ENCODE data around the gene DNAJC5. TPM values are rescaled to one million over a fixed set of nuclear protein-coding genes. Genes with fewer than 3 reads are reported as not detected.
A peak's percentile ranks its signal among the peaks of the same experiment; 100 is the strongest.

The DNAJC5 gene
- total RNA-seq, 1 experiment from 2014 or later: 59.5 TPM

DNA sequence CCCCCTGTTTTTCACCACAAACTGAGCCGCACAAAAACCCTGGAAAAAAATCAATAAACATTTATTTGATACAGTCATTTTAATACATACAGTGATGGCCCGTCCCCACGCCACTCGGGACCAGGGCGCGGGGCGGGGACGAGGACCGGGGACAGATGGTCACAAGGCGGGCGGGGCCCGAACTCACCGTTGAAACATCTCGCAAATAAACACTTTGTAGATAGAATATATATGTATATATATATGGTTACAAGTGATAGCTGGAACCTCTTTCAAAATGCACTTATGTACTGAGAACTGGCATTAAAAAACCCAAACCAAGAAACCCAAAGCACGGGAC lies 61.7 kb downstream of the DNAJC5 start:
- intact Hi-C loops (cut with micrococcal nuclease; ENCODE audit: unreplicated experiment) (no loop called here), in situ Hi-C loops (cut with HindIII; ENCODE audit: low pct_unique_long_range_greater_than_20kb, low sequenced_read_pairs) (no loop called here)
- no peak for TF ChIP-seq SIN3A (IDR thresholded peaks at IDR 0.05; ENCODE audit: borderline replicate concordance, insufficient read depth, low read depth, low read length)
- TF ChIP-seq TCF7L2 (IDR thresholded peaks at IDR 0.05; ENCODE audit: low read depth, low read length): no peak
- TF ChIP-seq, protein P1, sequence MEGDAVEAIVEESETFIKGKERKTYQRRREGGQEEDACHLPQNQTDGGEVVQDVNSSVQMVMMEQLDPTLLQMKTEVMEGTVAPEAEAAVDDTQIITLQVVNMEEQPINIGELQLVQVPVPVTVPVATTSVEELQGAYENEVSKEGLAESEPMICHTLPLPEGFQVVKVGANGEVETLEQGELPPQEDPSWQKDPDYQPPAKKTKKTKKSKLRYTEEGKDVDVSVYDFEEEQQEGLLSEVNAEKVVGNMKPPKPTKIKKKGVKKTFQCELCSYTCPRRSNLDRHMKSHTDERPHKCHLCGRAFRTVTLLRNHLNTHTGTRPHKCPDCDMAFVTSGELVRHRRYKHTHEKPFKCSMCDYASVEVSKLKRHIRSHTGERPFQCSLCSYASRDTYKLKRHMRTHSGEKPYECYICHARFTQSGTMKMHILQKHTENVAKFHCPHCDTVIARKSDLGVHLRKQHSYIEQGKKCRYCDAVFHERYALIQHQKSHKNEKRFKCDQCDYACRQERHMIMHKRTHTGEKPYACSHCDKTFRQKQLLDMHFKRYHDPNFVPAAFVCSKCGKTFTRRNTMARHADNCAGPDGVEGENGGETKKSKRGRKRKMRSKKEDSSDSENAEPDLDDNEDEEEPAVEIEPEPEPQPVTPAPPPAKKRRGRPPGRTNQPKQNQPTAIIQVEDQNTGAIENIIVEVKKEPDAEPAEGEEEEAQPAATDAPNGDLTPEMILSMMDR (IDR thresholded peaks at IDR 0.05): no peak
- TF ChIP-seq, protein P2, sequence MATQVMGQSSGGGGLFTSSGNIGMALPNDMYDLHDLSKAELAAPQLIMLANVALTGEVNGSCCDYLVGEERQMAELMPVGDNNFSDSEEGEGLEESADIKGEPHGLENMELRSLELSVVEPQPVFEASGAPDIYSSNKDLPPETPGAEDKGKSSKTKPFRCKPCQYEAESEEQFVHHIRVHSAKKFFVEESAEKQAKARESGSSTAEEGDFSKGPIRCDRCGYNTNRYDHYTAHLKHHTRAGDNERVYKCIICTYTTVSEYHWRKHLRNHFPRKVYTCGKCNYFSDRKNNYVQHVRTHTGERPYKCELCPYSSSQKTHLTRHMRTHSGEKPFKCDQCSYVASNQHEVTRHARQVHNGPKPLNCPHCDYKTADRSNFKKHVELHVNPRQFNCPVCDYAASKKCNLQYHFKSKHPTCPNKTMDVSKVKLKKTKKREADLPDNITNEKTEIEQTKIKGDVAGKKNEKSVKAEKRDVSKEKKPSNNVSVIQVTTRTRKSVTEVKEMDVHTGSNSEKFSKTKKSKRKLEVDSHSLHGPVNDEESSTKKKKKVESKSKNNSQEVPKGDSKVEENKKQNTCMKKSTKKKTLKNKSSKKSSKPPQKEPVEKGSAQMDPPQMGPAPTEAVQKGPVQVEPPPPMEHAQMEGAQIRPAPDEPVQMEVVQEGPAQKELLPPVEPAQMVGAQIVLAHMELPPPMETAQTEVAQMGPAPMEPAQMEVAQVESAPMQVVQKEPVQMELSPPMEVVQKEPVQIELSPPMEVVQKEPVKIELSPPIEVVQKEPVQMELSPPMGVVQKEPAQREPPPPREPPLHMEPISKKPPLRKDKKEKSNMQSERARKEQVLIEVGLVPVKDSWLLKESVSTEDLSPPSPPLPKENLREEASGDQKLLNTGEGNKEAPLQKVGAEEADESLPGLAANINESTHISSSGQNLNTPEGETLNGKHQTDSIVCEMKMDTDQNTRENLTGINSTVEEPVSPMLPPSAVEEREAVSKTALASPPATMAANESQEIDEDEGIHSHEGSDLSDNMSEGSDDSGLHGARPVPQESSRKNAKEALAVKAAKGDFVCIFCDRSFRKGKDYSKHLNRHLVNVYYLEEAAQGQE (IDR thresholded peaks at IDR 0.05; ENCODE audit: insufficient read depth in 1 of 2, low read depth in 2 of 2, low read length in 1 of 2): no peak
- H3K36me3 ChIP-seq (ENCODE audit: control insufficient read depth, insufficient read depth, low read length): peaks cover 3% of the 10 kb centered on the region; the same call in 1 of the 2 replicates
- BruUV-seq (replicated peaks): no TSS peak
- no peaks in the 10 kb centered on the region for H3K9me3 ChIP-seq (ENCODE audit: control insufficient read depth, insufficient read depth, low read depth, low read length)
- H3K4me1 ChIP-seq (ENCODE audit: control insufficient read depth, insufficient read depth, low read length): peaks cover 38% of the 10 kb centered on the region
- ChIA-PET CTCF (interaction anchor here (0.6 to 1.1 kb wide), 3 partner anchors 316 to 419 kb away, joined by 3 to 7 read pairs (median 3); no protein-coding TSS in a partner anchor), POLR2A (no interaction called here)
- peak overlapping the region; percentile 91 for H3K27ac ChIP-seq (ENCODE audit: low read length)
- H3K4me3 ChIP-seq (ENCODE audit: low read depth in 2 of 2, low read length in 2 of 2): peak overlapping the region; percentile 83 to 85
- ATAC-seq (peak; percentile 3), DNase-seq (ENCODE audit: low read depth, low spot score) (no peak)
- no peaks in the 10 kb centered on the region for H3K27me3 ChIP-seq (ENCODE audit: control insufficient read depth, insufficient read depth, low read length)

DNA sequence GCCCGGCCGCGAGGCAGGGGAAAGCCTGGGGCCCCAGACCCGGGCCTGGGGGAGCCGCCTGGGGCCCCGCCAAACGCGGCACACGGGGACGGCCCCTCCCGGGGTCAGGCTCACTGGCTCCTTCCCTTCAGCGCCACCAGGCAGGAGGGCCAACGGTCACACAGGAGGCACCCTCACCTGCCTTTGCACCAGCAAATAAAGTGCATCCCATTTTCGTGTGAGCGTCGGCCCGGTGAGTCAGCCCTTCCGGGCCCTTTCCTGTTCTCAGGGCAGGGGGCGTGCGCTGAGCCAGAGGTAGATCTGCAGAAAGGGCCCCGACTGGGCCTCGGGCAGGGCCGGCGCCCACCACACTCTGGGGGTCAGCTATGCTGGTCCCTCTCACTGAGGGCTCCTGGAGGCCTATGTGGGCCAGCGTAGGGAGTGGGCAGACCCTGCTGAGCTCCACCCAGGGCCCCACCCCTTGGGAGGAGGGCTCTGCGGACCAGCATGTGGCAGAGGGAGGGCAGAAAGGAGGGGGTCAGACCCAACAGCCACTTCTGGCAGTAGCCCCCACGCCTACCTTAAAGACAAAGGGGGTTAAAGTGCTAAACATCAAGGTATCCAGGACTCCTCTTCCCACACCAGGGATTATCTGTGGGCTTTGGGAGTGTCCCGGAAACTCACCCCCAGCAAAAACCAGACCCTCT lies 62.2 kb downstream of the DNAJC5 start:
- Histone ChIP-seq H3K27me3 (ENCODE audit: control insufficient read depth, insufficient read depth, low read length) (no peaks in the 10 kb centered on the region), H3K36me3 (ENCODE audit: control insufficient read depth, insufficient read depth, low read length) (peaks cover 3% of the 10 kb centered on the region; the same call in 1 of the 2 replicates), H3K9me3 (ENCODE audit: control insufficient read depth, insufficient read depth, low read depth, low read length) (no peaks in the 10 kb centered on the region), H3K4me3 (ENCODE audit: low read depth in 2 of 2, low read length in 2 of 2) (peak overlapping the region; percentile 83 to 85), H3K4me1 (ENCODE audit: control insufficient read depth, insufficient read depth, low read length) (peaks cover 33% of the 10 kb centered on the region), H3K27ac (ENCODE audit: low read length) (peak overlapping the region; percentile 91)
- BruUV-seq (replicated peaks): no TSS peak
- CTCF ChIA-PET: interaction anchor here (0.6 to 1.1 kb wide), 2 partner anchors 357 to 419 kb away, joined by 3 read pairs; no protein-coding TSS in a partner anchor
- ATAC-seq: peak; percentile 86
- DNase-seq (ENCODE audit: low read depth, low spot score): no peak
- intact Hi-C loops (cut with micrococcal nuclease; ENCODE audit: unreplicated experiment) (no loop called here), in situ Hi-C loops (cut with HindIII; ENCODE audit: low pct_unique_long_range_greater_than_20kb, low sequenced_read_pairs) (no loop called here)
- POLR2A ChIA-PET: no interaction called here
- TF ChIP-seq, protein P1 (IDR thresholded peaks at IDR 0.05): no peak
- TF ChIP-seq TCF7L2 (IDR thresholded peaks at IDR 0.05; ENCODE audit: low read depth, low read length): no peak
- TF ChIP-seq, protein P2 (IDR thresholded peaks at IDR 0.05; ENCODE audit: insufficient read depth in 1 of 2, low read depth in 2 of 2, low read length in 1 of 2): peak in 1 of 2 experiments; percentile 40; a peak in 1 of 4 replicates
- peak; percentile 83 for TF ChIP-seq POLR2AphosphoS5 (IDR thresholded peaks at IDR 0.05; ENCODE audit: low read depth, low read length)
- no peak for TF ChIP-seq SIN3A (IDR thresholded peaks at IDR 0.05; ENCODE audit: borderline replicate concordance, insufficient read depth, low read depth, low read length)

Measured in Panc1 (cell line).